GM19468 (cell line): ENCODE measurements around the gene TBC1D19.
A peak's percentile ranks its signal among the peaks of the same experiment; 100 is the strongest.
"Not testable (repeated sequence)": the region's sequence is repeated elsewhere in the genome, so short reads cannot be mapped to it uniquely, and the experiment has no call there.

Experiments used
- ATAC-seq: cut with Tn5 transposase; IDR thresholded peaks from one replicate; pipeline ENCODE4 v1.9.1; 2021; ENCODE audit warnings: mild to moderate bottlenecking, moderate library complexity, moderate number of reproducible peaks; ENCODE audit not compliant: unreplicated experiment; ENCODE audit errors: extremely low read depth

TBC1D19 gene, protein sequence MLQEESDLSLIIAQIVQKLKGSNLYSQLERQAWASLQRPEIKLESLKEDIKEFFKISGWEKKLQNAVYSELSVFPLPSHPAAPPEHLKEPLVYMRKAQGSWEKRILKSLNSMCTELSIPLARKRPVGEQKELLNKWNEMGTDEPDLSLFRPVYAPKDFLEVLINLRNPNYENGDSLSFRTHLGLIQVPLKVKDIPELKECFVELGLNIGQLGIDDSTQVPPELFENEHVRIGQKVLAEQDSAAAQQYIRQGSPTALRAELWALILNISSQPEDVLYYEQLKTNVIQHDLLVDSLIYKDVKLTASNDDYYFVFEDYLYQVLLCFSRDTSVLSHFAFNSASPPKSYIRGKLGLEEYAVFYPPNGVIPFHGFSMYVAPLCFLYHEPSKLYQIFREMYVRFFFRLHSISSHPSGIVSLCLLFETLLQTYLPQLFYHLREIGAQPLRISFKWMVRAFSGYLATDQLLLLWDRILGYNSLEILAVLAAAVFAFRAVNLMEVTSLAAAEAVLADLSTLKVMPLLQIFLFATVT

DNA sequence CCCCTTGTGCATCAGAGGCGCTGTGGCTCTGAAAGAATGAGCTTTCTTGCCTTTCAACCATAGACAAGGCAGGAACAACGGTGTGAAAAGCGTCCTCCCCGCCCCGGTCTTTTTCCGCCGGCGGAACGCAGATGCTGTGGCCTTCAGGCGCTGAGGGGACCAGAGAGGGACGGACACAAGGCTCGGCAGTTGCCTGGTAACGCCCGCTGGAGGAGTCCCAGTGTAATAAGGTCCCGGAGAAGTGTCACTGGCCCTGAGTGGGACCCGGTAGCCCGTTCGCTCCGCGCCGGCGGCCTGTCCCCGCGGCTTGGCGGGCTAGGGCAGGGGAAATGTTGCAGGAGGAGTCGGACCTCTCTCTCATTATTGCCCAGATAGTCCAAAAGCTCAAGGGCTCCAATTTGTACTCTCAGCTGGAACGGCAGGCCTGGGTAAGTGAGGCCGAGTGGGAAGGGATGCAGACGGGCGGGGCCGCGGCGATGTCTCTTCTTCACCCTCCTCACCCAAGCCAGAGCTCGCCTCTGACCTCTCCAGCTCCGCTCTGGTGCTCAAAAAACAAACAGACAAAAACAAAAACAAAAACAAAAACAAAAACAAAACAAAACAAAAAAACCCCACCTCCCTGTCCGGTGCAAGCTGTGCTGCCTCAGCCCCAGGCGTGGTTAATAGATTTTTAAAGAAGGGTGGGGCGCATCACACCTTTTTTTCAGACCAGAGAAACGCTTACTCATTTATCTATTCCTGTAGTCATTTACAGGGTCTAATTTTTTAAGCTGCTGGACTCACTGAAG lies at the start of gene TBC1D19:
TSS of gene TBC1D19 (plus strand) at position 220 of the 788 bp plus-strand sequence. CDS start at position 330, 110 bp downstream.
- ATAC-seq: peak; percentile 99

DNA sequence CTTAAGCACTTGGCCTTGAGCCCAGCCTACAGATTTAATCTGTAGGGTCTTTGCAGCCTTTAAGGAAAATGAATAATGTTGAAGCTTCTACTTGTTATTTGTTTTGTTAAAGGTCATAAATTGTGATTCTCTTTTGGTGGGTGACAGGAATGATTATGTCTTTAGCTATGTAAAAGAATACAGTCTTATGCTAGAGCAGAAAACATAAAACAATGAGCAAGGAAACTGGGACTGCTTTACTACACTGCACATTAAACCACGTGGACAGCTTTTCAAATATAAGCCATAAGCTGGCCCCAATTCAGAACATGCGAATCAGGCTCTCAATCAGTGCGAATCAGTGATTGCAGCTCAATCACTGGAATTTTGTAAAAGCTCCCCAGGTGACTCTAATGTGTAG lies 40.9 kb upstream of the TBC1D19 start:
- no peak for ATAC-seq

DNA sequence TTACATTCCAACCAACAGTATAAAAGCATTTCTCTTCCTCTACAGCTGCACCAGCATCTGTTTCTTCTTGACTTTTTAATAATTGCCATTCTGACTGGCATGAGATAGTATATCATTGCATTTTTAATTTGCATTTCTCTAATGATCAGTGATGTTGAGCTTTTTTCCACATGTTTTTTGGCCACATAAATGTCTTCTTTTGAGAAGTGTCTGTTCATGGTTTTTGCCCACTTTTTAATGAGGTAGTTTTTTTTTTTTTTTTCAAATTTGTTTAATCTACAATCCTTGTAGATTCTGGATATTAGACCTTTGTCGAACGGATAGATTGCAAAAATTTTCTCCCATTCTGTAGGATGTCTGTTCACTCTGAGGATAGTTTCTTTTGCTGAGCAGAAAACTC lies 39.5 kb upstream of the TBC1D19 start:
- ATAC-seq: no peak

DNA sequence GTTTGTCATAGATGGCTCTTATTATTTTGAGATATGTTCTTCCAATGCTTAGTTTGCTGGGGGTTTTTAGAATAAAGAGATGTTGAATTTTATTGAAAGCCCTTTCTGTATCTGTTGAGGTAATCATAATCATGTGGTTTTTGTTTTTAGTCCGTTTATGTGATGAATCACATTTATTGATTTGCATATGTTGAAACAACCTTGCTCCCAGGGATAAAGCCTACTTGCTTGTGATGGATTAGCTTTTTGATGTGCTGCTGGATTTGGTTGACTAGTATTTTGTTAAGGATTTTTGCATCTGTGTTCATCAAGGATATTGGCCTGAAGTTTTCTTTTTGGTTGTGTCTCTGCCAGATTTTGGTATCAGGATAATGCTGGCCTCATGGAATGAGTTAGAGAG lies 35.5 kb upstream of the TBC1D19 start:
- not testable (repeated sequence) for ATAC-seq

DNA sequence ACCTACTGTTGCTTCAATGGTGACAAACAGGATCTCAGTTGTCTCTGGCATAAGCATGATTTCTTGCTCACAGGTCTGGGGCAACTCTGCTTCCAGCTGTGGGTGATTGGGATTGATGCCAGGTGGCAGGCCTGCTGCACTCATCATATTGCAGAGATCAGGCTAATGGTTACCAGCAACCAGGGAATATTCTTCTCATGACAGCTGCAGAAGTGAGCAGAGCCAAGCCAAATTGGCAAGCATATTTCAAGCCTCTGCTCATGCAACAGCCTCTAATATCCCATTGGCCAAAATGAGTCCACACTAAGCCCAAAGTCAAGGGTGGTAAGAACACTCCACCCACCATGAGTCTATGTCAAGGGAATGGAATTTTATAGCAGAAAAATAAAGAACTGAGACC lies 26.7 kb upstream of the TBC1D19 start:
- no peak for ATAC-seq

DNA sequence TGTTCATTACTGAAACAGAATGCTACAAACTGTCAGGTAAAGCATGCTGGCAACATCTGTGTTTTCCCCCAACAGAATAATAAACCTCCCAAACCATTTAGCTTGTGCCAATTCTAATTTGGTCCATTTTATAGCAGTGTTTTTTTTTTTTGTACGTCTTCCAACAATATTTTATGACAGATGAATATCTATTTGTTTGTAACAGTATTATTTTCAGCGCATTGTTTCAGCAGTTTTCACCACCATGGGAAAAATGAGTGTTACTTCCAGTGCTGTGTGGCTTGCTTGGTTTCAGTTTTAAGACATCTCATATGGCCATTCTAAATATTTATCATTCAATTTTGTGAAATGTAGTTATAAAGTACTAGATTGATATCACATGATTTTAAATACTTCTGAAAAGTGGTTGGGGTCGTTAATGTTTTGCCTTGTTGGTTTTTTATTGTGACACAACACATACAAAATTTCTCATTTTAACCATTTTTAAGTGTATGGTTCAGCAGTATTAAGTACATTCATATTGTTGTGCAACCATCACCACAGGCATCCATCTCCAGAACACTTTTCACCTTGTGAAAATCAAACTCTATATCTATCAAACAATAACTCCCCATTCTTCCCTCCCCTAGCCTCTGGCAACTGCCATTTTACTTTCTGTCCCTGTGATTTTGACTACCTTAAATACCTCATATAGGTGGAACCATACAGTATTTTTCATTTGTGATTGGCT lies 25.6 kb upstream of the TBC1D19 start:
- ATAC-seq: no peak

DNA sequence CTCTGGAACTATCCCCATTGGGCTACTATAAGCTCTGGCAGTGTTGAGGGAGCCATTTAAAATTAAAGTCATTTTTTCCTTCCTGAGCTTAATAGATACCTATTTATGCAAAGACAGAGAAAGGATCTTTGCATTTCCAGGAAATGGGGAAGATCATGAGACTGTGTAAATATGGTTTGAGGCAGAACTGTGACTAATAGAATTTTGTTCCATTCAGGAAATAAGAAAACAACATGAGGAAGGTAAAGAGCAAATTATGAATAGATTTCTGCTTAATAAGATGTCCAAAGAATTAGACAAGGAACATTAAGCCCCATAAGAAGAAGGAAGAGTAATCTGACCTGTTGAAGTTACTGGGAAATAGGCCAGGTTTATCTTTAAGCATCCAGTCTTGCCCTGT lies 17.8 kb upstream of the TBC1D19 start:
- no peak for ATAC-seq

DNA sequence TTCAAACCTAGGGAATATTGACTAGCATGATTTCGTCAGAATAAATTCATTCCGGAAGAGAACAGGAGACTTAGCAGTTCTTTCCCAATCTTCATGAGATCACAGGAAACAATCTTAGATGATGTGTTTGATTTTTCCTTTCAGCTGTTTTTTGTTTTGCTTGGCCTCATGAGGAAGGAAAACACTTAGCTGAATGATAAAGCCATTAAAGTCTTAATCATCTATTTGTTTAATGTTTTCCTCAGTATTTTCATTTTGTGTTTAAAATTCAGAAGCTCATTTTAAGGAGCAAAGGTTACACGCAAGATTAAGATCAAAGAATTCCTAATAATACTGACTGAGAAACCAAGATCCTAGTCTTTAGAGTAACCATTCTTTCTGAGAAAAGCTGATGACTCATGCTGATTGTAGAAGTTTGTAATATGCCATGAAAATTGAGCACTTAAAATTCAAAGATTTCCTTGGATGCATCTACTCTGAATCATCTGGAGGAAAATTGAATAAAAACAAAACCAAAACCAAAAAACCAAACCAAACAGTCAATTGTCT lies 15.4 kb upstream of the TBC1D19 start:
- no peak for ATAC-seq

DNA sequence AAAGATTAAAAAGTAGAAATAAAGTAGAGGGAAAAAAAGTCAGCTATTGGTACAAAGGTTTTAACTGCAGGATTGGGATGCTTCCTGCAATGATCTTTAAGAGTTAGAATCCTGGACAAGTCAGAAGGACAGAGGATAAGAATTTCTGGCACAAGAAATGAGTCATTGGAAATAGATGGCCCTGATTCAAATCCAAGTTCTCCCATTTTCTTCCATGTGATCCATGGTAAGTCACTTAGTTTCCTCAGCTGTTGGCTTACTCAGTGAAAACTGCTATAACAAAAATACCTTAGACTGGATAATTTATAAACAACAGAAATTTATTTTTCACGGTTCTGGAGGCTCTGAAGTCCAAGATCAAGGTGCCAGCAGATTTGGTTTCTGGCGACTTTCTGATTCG lies 13.3 kb upstream of the TBC1D19 start:
- ATAC-seq: no peak

DNA sequence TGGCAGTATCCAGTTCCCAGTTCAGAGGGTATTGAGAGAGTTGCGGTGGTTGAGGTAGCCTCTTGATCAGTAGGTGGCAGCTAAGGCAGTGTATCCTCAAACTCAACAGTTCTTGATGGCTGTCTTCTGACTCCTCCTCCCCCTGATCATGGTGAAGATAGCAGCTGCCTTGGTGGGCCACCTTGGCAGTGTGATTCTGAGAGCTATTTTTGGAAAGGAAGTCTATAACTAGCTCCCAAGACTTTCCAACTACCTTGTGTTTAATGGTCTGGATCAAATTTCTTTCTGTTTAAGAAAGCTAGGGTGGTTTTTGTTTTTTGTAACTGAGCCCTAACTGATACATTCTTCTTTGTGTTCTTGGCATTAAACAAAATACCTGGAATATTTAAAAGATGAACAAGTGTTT lies 10.5 kb upstream of the TBC1D19 start:
- ATAC-seq: no peak

DNA sequence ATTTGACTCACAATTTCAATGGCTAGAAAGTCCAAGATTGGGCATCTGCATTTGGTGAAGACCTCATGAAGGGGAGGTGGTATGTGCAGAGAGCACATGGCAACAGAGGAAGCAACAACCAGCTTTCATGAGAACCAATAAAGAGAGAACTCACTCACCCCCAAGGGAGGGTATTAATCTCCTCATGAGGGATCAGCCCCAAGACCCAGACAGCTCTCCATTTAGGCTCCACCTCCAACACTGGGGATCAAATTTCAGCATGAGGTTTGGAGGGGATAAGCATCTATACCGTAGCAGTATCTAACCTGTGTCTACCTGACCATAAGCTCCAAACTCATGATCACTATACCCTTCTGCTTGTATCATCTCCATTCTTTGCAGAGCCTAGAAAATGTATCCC lies 9.3 kb upstream of the TBC1D19 start:
- ATAC-seq: no peak

DNA sequence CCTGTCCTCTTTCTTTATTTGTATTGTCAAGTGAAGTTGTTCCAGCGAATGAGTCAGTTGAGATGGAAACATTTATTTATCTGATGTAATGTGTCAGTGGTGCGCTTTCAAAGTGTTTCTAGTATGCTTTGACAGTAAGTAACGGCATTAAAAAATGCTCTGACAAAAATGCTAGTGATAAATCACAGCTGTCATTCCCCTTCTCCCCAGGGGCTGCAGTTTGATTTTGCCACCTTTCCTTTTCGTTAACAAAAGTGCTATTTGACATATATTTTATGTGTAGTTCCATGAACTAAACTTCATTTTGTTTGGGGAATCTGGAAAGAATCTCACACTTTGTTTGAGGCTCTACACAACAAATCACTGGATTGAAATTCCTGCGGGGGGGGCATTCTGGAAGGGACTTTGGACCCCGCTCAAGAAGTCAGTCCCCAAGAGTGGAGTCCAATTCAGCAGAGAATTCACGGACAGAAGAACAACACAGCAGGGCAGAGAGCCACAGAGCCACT lies 7.6 kb upstream of the TBC1D19 start:
- ATAC-seq: no peak

DNA sequence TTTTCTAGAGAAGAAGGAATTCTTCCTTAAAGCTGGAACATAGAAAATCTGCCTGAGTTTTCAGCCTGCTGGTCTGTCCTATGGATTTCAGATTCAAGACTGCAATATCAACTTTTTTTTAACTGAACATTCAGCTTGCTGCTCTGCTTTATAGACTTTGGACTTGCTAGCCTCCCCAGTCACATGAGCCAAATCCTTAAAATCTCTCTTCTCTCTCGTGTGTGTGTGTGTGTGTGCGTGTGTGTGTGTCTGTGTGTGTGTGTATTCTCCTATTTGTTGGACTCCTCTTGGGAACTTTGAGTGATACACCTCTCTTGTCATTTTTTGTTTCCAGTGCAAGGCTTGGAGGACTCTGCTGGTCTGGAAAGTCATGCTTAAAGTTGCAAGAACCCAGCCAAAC lies 6.8 kb upstream of the TBC1D19 start:
- no peak for ATAC-seq

DNA sequence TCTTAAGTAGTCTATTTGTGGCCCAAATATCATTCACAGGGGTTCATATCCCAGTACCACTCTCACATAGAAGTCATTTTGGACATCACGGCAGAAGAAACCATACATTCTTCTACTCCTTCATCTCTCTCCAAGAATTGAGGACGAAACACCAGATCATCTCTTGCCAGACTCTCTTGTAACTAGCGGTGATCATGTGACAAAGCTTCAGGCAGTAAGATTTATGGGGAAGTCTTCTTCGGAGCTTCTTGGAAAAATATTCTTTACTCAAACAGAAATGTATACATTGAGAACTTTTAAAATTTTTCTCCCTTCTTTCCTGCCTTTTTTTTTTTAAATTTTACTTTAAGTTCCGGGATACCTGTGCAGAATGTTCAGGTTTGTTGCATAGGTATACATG lies 4.7 kb upstream of the TBC1D19 start:
- no peak for ATAC-seq

DNA sequence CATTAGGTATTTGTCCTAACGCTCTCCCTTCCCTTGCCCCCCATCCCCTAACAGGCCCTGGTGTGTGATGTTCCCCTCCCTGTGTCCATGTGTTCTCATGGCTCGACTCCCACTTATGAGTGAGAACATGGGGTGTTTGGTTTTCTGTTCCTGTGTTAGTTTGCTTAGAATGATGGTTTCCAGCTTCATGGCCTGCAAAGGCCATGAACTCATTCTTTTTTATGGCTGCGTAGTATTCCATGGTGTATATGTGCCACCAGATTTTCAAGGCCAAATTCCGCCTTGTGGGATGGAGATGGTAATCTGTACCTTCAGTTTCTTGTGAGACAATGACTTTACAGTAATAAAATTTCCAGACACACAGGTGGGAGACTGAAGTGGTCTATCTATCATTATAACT lies 2.5 kb upstream of the TBC1D19 start:
- not testable (repeated sequence) for ATAC-seq

DNA sequence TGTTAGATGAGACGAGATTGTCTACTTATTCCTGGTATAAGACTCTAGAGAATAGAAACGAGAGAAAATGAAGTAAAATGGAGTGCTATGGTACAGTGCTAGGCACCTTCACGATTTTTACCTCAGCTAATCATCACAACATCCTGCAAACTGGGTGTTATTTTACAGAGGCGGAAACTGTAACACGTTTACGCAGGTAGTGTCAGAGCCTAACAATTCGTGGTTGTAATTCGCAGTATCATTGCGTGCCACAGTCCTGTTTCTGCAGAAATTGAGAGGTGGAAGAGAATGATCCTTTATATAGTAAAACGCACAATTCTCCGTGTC lies 383 bp upstream of the TBC1D19 start:
- peak; percentile 27 for ATAC-seq

DNA sequence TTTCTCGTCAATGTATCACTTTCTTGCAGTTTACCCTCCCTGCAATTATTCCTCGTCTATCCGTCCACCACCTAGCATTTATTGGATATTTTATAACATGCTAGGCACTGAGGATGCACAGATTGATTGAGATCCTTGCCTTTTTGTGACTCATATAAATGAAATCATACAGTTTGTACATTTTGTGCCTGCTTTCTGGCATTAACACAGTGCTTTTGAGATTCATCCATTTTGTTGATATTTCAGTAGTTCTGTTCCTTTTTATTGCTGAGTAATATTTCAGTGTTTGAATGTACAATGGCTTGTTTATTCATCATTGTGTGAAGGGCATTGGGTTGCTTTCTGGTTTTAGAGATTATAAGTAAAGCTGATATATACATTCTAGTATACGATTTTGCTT lies 841 bp downstream of the TBC1D19 start:
- no peak for ATAC-seq

DNA sequence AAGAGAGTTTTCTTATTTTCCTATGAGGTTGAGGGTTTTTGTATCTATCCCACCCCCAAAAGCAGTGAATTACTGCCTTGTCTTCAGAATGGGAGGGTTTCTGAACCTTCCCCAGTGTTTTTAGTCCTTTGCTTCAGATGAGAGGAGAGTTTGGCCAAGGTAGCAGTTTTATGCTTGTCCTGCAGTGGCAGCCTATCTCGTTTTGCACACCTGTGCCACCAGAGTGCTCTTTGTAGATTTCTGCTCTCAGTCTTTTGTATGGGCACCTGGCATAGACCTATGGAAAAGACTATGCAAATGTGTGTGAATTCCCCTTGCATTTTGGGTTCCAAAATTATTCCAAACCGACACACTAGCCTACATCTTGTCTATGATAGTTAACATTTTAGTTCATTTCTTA lies 5.8 kb downstream of the TBC1D19 start:
- ATAC-seq: no peak

DNA sequence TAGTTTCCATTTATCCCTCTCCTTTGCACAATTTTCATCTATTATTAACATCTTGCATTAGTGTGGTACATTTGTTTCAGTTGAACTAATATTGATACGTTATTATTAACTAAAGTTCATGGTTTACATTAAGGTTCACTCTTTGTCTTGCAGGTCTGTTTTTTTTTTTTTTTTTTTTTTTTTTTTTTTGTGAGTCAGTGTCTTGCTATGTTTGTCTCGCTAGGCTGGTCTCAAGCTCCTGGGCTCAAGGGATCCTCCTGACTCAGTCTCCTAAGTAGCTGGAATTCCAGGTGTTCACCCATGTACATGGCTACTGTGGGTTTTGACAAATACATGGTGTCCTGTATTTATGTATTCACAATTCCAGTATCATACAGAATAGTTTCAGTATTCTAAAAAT lies 6.8 kb downstream of the TBC1D19 start:
- ATAC-seq: no peak

DNA sequence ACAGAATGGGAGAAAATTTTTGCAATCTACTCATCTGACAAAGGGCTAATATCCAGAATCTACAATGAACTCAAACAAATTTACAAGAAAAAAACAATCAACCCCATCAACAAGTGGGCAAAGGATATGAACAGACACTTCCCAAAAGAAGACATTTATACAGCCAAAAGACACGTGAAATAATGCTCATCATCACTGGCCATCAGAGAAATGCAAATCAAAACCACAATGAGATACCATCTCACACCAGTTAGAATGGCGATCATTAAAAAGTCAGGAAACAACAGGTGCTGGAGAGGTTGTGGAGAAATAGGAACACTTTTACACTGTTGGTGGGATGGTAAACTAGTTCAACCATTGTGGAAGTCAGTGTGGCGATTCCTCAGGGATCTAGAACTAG lies 9.7 kb downstream of the TBC1D19 start:
- ATAC-seq: not testable (repeated sequence)
